Measurements from ENCODE around the gene SNAPC2. TPM values are rescaled to one million over a fixed set of nuclear protein-coding genes. Genes with fewer than 3 reads are reported as not detected.

Gene SNAPC2
- total and polyA plus RNA-seq, 2 donors (not counting 1 experiment from before 2014, with no cell fraction given) = 19.9 to 21.7 TPM

DNA sequence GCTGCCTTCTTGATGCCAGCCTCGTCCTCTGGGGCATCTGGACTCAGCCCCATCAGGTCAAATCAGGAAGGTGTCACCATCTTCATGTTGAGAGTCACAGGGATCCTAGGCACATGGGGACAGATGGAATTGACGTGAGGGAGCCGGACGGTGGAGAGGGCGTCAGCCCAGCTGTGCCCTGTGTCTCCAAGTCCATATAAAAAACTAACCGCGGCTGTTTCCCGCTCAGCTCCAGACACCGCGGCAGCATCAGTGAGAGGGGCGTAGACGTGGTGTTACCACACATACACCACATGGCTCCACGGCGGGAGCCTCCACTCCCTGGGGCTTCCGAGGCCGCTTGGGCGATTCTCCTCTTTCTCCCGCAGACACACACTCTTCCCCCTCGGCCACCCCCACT, 40.3 kb upstream of the SNAPC2 start:
- Mint-ChIP-seq H3K4me1 (no peaks in the 10 kb centered on the region), H3K27ac (no peak overlapping the region), H3K27me3 (peaks cover 7% of the 10 kb centered on the region), H3K9me3 (ENCODE audit: insufficient read depth) (no peaks in the 10 kb centered on the region), H3K4me3 (no peak overlapping the region)
- TF ChIP-seq, protein P1, sequence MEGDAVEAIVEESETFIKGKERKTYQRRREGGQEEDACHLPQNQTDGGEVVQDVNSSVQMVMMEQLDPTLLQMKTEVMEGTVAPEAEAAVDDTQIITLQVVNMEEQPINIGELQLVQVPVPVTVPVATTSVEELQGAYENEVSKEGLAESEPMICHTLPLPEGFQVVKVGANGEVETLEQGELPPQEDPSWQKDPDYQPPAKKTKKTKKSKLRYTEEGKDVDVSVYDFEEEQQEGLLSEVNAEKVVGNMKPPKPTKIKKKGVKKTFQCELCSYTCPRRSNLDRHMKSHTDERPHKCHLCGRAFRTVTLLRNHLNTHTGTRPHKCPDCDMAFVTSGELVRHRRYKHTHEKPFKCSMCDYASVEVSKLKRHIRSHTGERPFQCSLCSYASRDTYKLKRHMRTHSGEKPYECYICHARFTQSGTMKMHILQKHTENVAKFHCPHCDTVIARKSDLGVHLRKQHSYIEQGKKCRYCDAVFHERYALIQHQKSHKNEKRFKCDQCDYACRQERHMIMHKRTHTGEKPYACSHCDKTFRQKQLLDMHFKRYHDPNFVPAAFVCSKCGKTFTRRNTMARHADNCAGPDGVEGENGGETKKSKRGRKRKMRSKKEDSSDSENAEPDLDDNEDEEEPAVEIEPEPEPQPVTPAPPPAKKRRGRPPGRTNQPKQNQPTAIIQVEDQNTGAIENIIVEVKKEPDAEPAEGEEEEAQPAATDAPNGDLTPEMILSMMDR (IDR thresholded peaks at IDR 0.05) = no peak
- no peak for TF ChIP-seq EZH2 (IDR thresholded peaks at IDR 0.05; ENCODE audit: borderline replicate concordance, insufficient read depth, low read depth, low read length, poor library complexity, severe bottlenecking)
- Histone ChIP-seq H3K4me3 (ENCODE audit: control extremely low read depth in 1 of 5, extremely low read depth in 1 of 5, insufficient read depth in 1 of 5, low read depth in 2 of 5, low read length in 4 of 5) (no peak overlapping the region), H3K27ac (ENCODE audit: low read length in 2 of 2) (no peak overlapping the region), H3K9ac (ENCODE audit: low read length) (no peak overlapping the region), H3K4me2 (replicated peaks; ENCODE audit: low read depth, low read length, poor library complexity, severe bottlenecking) (no peak overlapping the region), H3K36me3 (replicated peaks in 1 of 2; ENCODE audit: control extremely low read depth in 1 of 2, control insufficient read depth in 1 of 2, extremely low read depth in 1 of 2, insufficient read depth in 2 of 2, low read length in 1 of 2) (no peaks in the 10 kb centered on the region), H3K27me3 (replicated peaks in 1 of 4; ENCODE audit: control extremely low read depth in 1 of 4, control insufficient read depth in 3 of 4, insufficient read depth in 4 of 4, low read length in 3 of 4) (peaks cover 0 to 3% (median under 1%) of the 10 kb centered on the region in 4 experiments), H4K20me1 (ENCODE audit: control insufficient read depth, insufficient read depth, low read length, poor library complexity, severe bottlenecking) (no peaks in the 10 kb centered on the region), H2AFZ (ENCODE audit: insufficient read depth, low read depth, low read length, poor library complexity, severe bottlenecking) (no peak overlapping the region), H3K9me3 (ENCODE audit: control extremely low read depth in 1 of 3, control insufficient read depth in 2 of 3, insufficient read depth in 1 of 3, low read length in 2 of 3) (peaks cover 0 to 7% (median 0%) of the 10 kb centered on the region in 3 donors), H3K4me1 (ENCODE audit: control insufficient read depth in 2 of 2, insufficient read depth in 2 of 2, low read length in 2 of 2) (peaks cover 1 to 2% of the 10 kb centered on the region in 2 donors), H3K79me2 (ENCODE audit: control insufficient read depth, insufficient read depth, low read length) (no peaks in the 10 kb centered on the region)
- intact Hi-C loops (cut with micrococcal nuclease) = no loop called here
- ATAC-seq (ENCODE audit: low read depth) = no peak
- no peak for DNase-seq
- 93% methylated on average over 14 of the region's 19 CpGs for WGBS (ENCODE audit: insufficient coverage)
- ChIA-PET POLR2A (no interaction called here), CTCF (no interaction called here)

DNA sequence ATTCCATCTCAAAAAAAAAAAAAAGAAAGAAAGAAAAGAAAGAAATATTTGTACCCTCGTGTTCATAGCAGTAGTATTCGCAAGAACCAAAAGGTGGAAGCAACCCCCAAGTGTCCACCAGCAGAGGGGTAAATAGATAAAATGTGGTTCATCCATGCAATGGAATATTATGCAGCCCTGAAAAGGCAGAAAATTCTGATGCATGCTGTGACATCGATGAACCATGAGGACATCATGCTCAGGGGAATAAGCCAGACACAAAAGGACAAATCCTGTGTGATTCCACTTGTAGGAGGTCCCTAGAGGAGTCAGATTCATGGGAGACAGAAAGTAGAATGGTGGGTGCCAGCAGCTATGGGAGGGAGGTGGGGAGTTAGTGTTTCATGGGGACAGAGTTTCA, 38.2 kb upstream of the SNAPC2 start:
- DNase-seq (no peak), ATAC-seq (ENCODE audit: low read depth) (no peak)
- intact Hi-C loops (cut with micrococcal nuclease) = no loop called here
- Histone ChIP-seq H2AFZ (ENCODE audit: insufficient read depth, low read depth, low read length, poor library complexity, severe bottlenecking) (no peak overlapping the region), H3K4me1 (ENCODE audit: control insufficient read depth in 2 of 2, insufficient read depth in 2 of 2, low read length in 2 of 2) (no peaks in the 10 kb centered on the region), H3K36me3 (replicated peaks in 1 of 2; ENCODE audit: control extremely low read depth in 1 of 2, control insufficient read depth in 1 of 2, extremely low read depth in 1 of 2, insufficient read depth in 2 of 2, low read length in 1 of 2) (no peaks in the 10 kb centered on the region), H3K4me2 (replicated peaks; ENCODE audit: low read depth, low read length, poor library complexity, severe bottlenecking) (no peak overlapping the region), H3K4me3 (ENCODE audit: control extremely low read depth in 1 of 5, extremely low read depth in 1 of 5, insufficient read depth in 1 of 5, low read depth in 2 of 5, low read length in 4 of 5) (no peak overlapping the region), H3K79me2 (ENCODE audit: control insufficient read depth, insufficient read depth, low read length) (no peaks in the 10 kb centered on the region), H3K9me3 (ENCODE audit: control extremely low read depth in 1 of 3, control insufficient read depth in 2 of 3, insufficient read depth in 1 of 3, low read length in 2 of 3) (peaks cover 0 to 5% (median 0%) of the 10 kb centered on the region in 3 donors), H3K9ac (ENCODE audit: low read length) (no peak overlapping the region), H4K20me1 (ENCODE audit: control insufficient read depth, insufficient read depth, low read length, poor library complexity, severe bottlenecking) (no peaks in the 10 kb centered on the region), H3K27ac (ENCODE audit: low read length in 2 of 2) (no peak overlapping the region), H3K27me3 (replicated peaks in 1 of 4; ENCODE audit: control extremely low read depth in 1 of 4, control insufficient read depth in 3 of 4, insufficient read depth in 4 of 4, low read length in 3 of 4) (peaks cover 0 to 3% (median 0%) of the 10 kb centered on the region in 4 experiments)
- H3K4me1 Mint-ChIP-seq = no peaks in the 10 kb centered on the region
- ChIA-PET POLR2A (no interaction called here), CTCF (interaction anchor here (2.4 kb wide), 1 partner anchor 12 kb away, joined by 10 read pairs; no protein-coding TSS in a partner anchor)
- no peaks in the 10 kb centered on the region for H3K9me3 Mint-ChIP-seq (ENCODE audit: insufficient read depth)
- TF ChIP-seq, protein P1 (IDR thresholded peaks at IDR 0.05) = no peak
- no peak for TF ChIP-seq EZH2 (IDR thresholded peaks at IDR 0.05; ENCODE audit: borderline replicate concordance, insufficient read depth, low read depth, low read length, poor library complexity, severe bottlenecking)
- H3K27me3 Mint-ChIP-seq = no peaks in the 10 kb centered on the region
- WGBS (ENCODE audit: insufficient coverage) = 100% methylated on average over 3 of the region's 3 CpGs
- peak overlapping the region; percentile 11 for H3K27ac Mint-ChIP-seq
- no peak overlapping the region for H3K4me3 Mint-ChIP-seq
